Right lobe of liver (tissue), 6 donors: Measurements from ENCODE around the gene KLHL11. TPM values are rescaled to one million over a fixed set of nuclear protein-coding genes. Genes with fewer than 3 reads are reported as not detected.
A peak's percentile ranks its signal among the peaks of the same experiment; 100 is the strongest.
"Not testable (repeated sequence)": the region's sequence is repeated elsewhere in the genome, so short reads cannot be mapped to it uniquely, and the experiment has no call there.

ENCODE experiments used
- ATAC-seq, 4 donors: fragments of 200-7000 bp; cut with Tn5 transposase; one replicate each; pipeline ENCODE4 v1.9.1; 2020; ENCODE audit warnings: mild to moderate bottlenecking in 4 of 4, moderate library complexity in 4 of 4
- DNase-seq, 3 donors: peaks; one replicate each; pipeline ENCODE4 v3.0.0-alpha.2; 2020
- H3K27ac ChIP-seq, 3 donors: fragments of 200-600 bp; one replicate each; pipeline ENCODE4 v1.8.0; 2022
- H3K27me3 ChIP-seq, 2 donors: fragments of 200-600 bp; one replicate each; pipeline ENCODE4 v1.8.0; 2022
- H3K36me3 ChIP-seq, 4 donors: fragments of 200-600 bp; sonication (generic) in 1 of 4; one replicate each; pipeline versions ENCODE4 v1.5.1 to v1.8.0; 2017 to 2022; ENCODE audit warnings: control low read depth in 1 of 4
- H3K4me1 ChIP-seq, 4 donors: fragments of 200-600 bp; sonication (generic) in 1 of 4; one replicate each; pipeline versions ENCODE4 v1.5.1 to v1.8.0; 2017 to 2022; ENCODE audit warnings: control low read depth in 1 of 4
- H3K4me3 ChIP-seq, 3 donors: fragments of 200-600 bp; one replicate each; pipeline ENCODE4 v1.8.0; 2022
- H3K9me3 ChIP-seq, 4 donors: fragments of 200-600 bp; sonication (generic) in 1 of 4; one replicate each; pipeline versions ENCODE4 v1.5.1 to v1.8.0; 2017 to 2022; ENCODE audit warnings: control low read depth in 1 of 4
- CTCF ChIP-seq, 4 donors: fragments of 200-600 bp in 3 of 4; fragments of 450-650 bp in 1 of 4; IDR thresholded peaks; one replicate each; pipeline versions ENCODE4 v1.5.1 to v1.8.0; 2016 to 2022; ENCODE audit warnings: antibody characterized with exemption in 4 of 4, mild to moderate bottlenecking in 2 of 4
- POLR2A ChIP-seq: fragments of 450-650 bp; IDR thresholded peaks from one replicate; pipeline ENCODE4 v1.6.1; 2017; ENCODE audit warnings: antibody characterized with exemption, mild to moderate bottlenecking
- WGBS: methylation state at CpG from one replicate; pipeline ENCODE4 v1.1.6; 2018; ENCODE audit warnings: low coverage, low lambda C conversion rate; ENCODE audit not compliant: insufficient coverage; ENCODE audit errors: missing lambda C conversion rate; 5-methylcytosine and 5-hydroxymethylcytosine counted together
- intact Hi-C, 2 donors: fragments of 100-400 bp; cut with DNase I; formaldehyde crosslinking; loops; one replicate each; pipeline versions ENCODE4 v1.11.2 to v1.14.1; 2022
- total RNA-seq, 6 experiments: library from RNA; depleted of rRNA in 2 of 6; stranded (reverse); fragments of >200 nt in 2 of 6; fragmentation: NEBNext Ultra II Directional in 3 of 6; extraction: Animal tissue kit (Norgen Biotek cat#: 25700) in 3 of 6; gene quantifications; one replicate each; pipeline versions ENCODE4 v1.1.0 to v1.2.4, GENCODE V29; 2016 to 2023
- donor health status: DM: no; HTN: yes; CAD: no.
- donor health status: DM: no; HTN: no; CAD: no.
- donor health status: DM: no; HTN: no; CAD: no.
- donor health status: DM: no; HTN: yes; CAD: no.
- donor health status: DM: no; HTN: yes; CAD: no.

The KLHL11 gene
- total RNA-seq, 6 experiments from 2014 or later, result 2.9 to 7.0 (median 5.7) TPM

GRCh38 chr17:41885733-41886132 lies 20.5 kb upstream of the KLHL11 start:
- no peak overlapping the region for H3K4me3 ChIP-seq
- TF ChIP-seq CTCF (IDR thresholded peaks at IDR 0.05) (peak in 3 of 4 donors; percentile 28 to 52 (median 46)), POLR2A (no peak)
- H3K27ac ChIP-seq, result no peak overlapping the region
- intact Hi-C loops, result loop anchor here in 1 of 2 donors (10.0 kb wide), 2 partner anchors 71 to 151 kb away; partner anchors contain the start of genes FKBP10, HAP1 and P3H4
- ATAC-seq (peak; percentile 34 to 69 (median 49)), DNase-seq (no peak)
- 72% methylated on average over 5 of the region's 6 CpGs for whole genome bisulfite sequencing
- H3K9me3 ChIP-seq, result no peaks in the 10 kb centered on the region
- no peaks in the 10 kb centered on the region for H3K4me1 ChIP-seq
- no peaks in the 10 kb centered on the region for H3K27me3 ChIP-seq
- peaks cover 20 to 67% (median 27%) of the 10 kb centered on the region in 4 donors for H3K36me3 ChIP-seq

- intact Hi-C loops, result loop anchor here in 1 of 2 donors (10.0 kb wide), 2 partner anchors 68 to 148 kb away; partner anchors contain the start of genes FKBP10, HAP1 and P3H4
- peaks cover 0 to 16% (median 0%) of the 10 kb centered on the region in 4 donors for H3K4me1 ChIP-seq
- 79% methylated on average over 6 of the region's 6 CpGs for WGBS
- H3K36me3 ChIP-seq, result peaks cover 28 to 71% (median 32%) of the 10 kb centered on the region in 4 donors
- no peaks in the 10 kb centered on the region for H3K9me3 ChIP-seq
- TF ChIP-seq POLR2A (no peak), CTCF (IDR thresholded peaks at IDR 0.05) (no peak)
- no peak overlapping the region for H3K27ac ChIP-seq
- DNase-seq (no peak), ATAC-seq (no peak)
- H3K27me3 ChIP-seq, result no peaks in the 10 kb centered on the region
- H3K4me3 ChIP-seq, result no peak overlapping the region
Observed at GRCh38 chr17:41882756-41883155, 17.5 kb upstream of the KLHL11 start.

- Histone ChIP-seq H3K4me1 (peaks cover 0 to 16% (median 0%) of the 10 kb centered on the region in 4 donors), H3K27me3 (no peaks in the 10 kb centered on the region), H3K36me3 (peaks cover 9 to 51% (median 19%) of the 10 kb centered on the region in 4 donors), H3K27ac (peak overlapping the region in 1 of 3 donors; percentile 26), H3K9me3 (no peaks in the 10 kb centered on the region), H3K4me3 (no peak overlapping the region)
- peak in 2 of 4 donors; percentile 86 to 92 for ATAC-seq
- TF ChIP-seq POLR2A (no peak), CTCF (IDR thresholded peaks at IDR 0.05) (no peak)
- DNase-seq, result no peak
- intact Hi-C loops, result loop anchor here in 1 of 2 donors (10.0 kb wide), 2 partner anchors 65 to 145 kb away; partner anchors contain the start of genes FKBP10, HAP1 and P3H4
- 49% methylated on average over 2 of the region's 4 CpGs for WGBS
Observed at GRCh38 chr17:41880130-41880529, 14.9 kb upstream of the KLHL11 start.

GRCh38 chr17:41874293-41874670 lies 9.1 kb upstream of the KLHL11 start:
- H3K9me3 ChIP-seq, DNase-seq, intact Hi-C loops, H3K27me3 ChIP-seq, H3K4me3 ChIP-seq, ATAC-seq: not testable (repeated sequence)
- Histone ChIP-seq H3K27ac (peak overlapping the region in 2 of 3 donors; percentile 18 to 79), H3K4me1 (peaks cover 0 to 46% (median 19%) of the 10 kb centered on the region in 4 donors), H3K36me3 (peaks cover 6 to 33% (median 16%) of the 10 kb centered on the region in 4 donors)
- WGBS, result 96% methylated on average over 5 of the region's 9 CpGs

- peak; percentile 74 to 85 (median 84) for ATAC-seq
- peak; percentile 34 to 85 (median 77) for DNase-seq
- WGBS, result 31% methylated on average over 4 of the region's 10 CpGs
Observed at GRCh38 chr17:41873559-41874292, 8.5 kb upstream of the KLHL11 start.

More at GRCh38 chr17:41873559-41874292, 8.5 kb upstream of the KLHL11 start:
- Histone ChIP-seq H3K36me3 (peaks cover 6 to 28% (median 14%) of the 10 kb centered on the region in 4 donors), H3K27ac (peak overlapping the region in 2 of 3 donors; percentile 18 to 79), H3K27me3 (no peaks in the 10 kb centered on the region), H3K4me1 (peaks cover 0 to 46% (median 22%) of the 10 kb centered on the region in 4 donors), H3K9me3 (no peaks in the 10 kb centered on the region), H3K4me3 (no peak overlapping the region)
- intact Hi-C loops, result no loop called here
- TF ChIP-seq CTCF (IDR thresholded peaks at IDR 0.05) (no peak), POLR2A (no peak)
